ENCODE measurements around the gene MKRN2. TPM values are rescaled to one million over a fixed set of nuclear protein-coding genes. Genes with fewer than 3 reads are reported as not detected.

Gene MKRN2
- total and polyA plus RNA-seq, 2 donors (not counting 3 experiments of a cell fraction or from before 2014, with no cell fraction given) = 27.3 to 29.9 TPM

DNA sequence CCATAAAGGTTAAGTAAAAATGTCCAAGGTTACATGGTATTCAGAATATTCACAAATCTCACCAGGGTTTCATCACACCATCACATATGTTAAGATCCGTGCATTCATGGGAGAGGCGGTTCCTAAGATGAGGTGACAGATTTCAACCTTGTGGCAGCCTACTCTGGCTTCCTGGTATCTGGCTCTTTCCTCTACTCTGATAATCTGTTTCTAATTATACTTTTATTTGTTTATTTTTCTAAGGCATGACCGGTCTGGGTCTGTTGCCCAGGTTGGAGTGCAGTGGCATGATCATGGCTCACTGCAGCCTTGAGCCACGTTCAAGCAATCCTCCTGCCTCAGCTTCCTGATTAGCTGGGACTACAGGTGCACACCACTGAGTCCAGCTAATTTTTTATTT lies 72.7 kb downstream of the MKRN2 start:
- Histone ChIP-seq H2AFZ (ENCODE audit: low read depth, low read length) (no peak overlapping the region), H3K9me1 (replicated peaks; ENCODE audit: control insufficient read depth, extremely low read depth, insufficient read depth, low read length) (no peaks in the 10 kb centered on the region), H3K4me2 (ENCODE audit: insufficient read depth, low read length) (no peak overlapping the region), H3K36me3 (ENCODE audit: control insufficient read depth in 2 of 2, extremely low read depth in 1 of 2, insufficient read depth in 2 of 2, low read length in 2 of 2) (no peaks in the 10 kb centered on the region), H3K9ac (replicated peaks; ENCODE audit: extremely low read depth, insufficient read depth, low read length) (no peak overlapping the region), H3K4me1 (ENCODE audit: control insufficient read depth, extremely low read depth, insufficient read depth, low read length) (peaks cover 10% of the 10 kb centered on the region), H3K27me3 (ENCODE audit: control insufficient read depth in 2 of 2, insufficient read depth in 2 of 2, low read length in 2 of 2) (no peaks in the 10 kb centered on the region), H3K4me3 (replicated peaks in 1 of 3; ENCODE audit: insufficient read depth in 1 of 3, low read depth in 1 of 3, low read length in 3 of 3) (no peak overlapping the region), H3K27ac (ENCODE audit: insufficient read depth, low read depth, low read length) (no peak overlapping the region), H3K9me3 (replicated peaks; ENCODE audit: control insufficient read depth, insufficient read depth, low read length) (no peaks in the 10 kb centered on the region), H4K20me1 (replicated peaks; ENCODE audit: control insufficient read depth, extremely low read depth, insufficient read depth, low read length) (peaks cover 2% of the 10 kb centered on the region), H3K79me2 (ENCODE audit: control insufficient read depth, insufficient read depth, low read length) (peaks cover 93% of the 10 kb centered on the region)
- no TSS peak for BruUV-seq (replicated peaks)
- FAIRE-seq = peak; percentile 18
- TF ChIP-seq, protein P1, sequence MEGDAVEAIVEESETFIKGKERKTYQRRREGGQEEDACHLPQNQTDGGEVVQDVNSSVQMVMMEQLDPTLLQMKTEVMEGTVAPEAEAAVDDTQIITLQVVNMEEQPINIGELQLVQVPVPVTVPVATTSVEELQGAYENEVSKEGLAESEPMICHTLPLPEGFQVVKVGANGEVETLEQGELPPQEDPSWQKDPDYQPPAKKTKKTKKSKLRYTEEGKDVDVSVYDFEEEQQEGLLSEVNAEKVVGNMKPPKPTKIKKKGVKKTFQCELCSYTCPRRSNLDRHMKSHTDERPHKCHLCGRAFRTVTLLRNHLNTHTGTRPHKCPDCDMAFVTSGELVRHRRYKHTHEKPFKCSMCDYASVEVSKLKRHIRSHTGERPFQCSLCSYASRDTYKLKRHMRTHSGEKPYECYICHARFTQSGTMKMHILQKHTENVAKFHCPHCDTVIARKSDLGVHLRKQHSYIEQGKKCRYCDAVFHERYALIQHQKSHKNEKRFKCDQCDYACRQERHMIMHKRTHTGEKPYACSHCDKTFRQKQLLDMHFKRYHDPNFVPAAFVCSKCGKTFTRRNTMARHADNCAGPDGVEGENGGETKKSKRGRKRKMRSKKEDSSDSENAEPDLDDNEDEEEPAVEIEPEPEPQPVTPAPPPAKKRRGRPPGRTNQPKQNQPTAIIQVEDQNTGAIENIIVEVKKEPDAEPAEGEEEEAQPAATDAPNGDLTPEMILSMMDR (IDR thresholded peaks at IDR 0.05; ENCODE audit: extremely low read depth in 1 of 2, insufficient read depth in 1 of 2, low read depth in 1 of 2, low read length in 2 of 2) = no peak
- TF ChIP-seq JUN (IDR thresholded peaks at IDR 0.05; ENCODE audit: borderline replicate concordance, insufficient read depth, insufficient read length, low read depth) (no peak), POLR2A (IDR thresholded peaks at IDR 0.05; ENCODE audit: low read depth, low read length) (no peak), GATA2 (IDR thresholded peaks at IDR 0.05; ENCODE audit: insufficient read depth, insufficient read length, low read depth, low read length) (no peak), FOS (IDR thresholded peaks at IDR 0.05; ENCODE audit: borderline replicate concordance, insufficient read depth, low read length) (no peak), POLR2AphosphoS5 (IDR thresholded peaks at IDR 0.05; ENCODE audit: insufficient read depth, low read depth, low read length) (no peak), EZH2 (IDR thresholded peaks at IDR 0.05; ENCODE audit: borderline replicate concordance, low read depth, low read length, severe bottlenecking) (no peak), MYC (IDR thresholded peaks at IDR 0.05; ENCODE audit: low read depth, low read length) (no peak)
- TF ChIP-seq, protein P2, sequence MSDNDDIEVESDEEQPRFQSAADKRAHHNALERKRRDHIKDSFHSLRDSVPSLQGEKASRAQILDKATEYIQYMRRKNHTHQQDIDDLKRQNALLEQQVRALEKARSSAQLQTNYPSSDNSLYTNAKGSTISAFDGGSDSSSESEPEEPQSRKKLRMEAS (IDR thresholded peaks at IDR 0.05; ENCODE audit: insufficient read depth, insufficient read length) = no peak
- ChIA-PET POLR2A (no interaction called here), CTCF (no interaction called here)
- DNase-seq (ENCODE audit: low read depth, low spot score) = no peak
- dilution Hi-C loops (cut with MboI; ENCODE audit: extremely low pct_ligation_motif_present, low sequenced_read_pairs) (no loop called here), intact Hi-C loops (cut with micrococcal nuclease) (no loop called here)

Data from endothelial cell of umbilical vein (primary cell).